ENCODE measurements around the gene CCR5AS.

DNA sequence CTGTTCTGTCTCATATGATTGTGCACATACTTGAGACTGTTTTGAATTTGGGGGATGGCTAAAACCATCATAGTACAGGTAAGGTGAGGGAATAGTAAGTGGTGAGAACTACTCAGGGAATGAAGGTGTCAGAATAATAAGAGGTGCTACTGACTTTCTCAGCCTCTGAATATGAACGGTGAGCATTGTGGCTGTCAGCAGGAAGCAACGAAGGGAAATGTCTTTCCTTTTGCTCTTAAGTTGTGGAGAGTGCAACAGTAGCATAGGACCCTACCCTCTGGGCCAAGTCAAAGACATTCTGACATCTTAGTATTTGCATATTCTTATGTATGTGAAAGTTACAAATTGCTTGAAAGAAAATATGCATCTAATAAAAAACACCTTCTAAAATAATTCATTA, 31.1 kb downstream of the CCR5AS start:
- TF ChIP-seq, protein P1, sequence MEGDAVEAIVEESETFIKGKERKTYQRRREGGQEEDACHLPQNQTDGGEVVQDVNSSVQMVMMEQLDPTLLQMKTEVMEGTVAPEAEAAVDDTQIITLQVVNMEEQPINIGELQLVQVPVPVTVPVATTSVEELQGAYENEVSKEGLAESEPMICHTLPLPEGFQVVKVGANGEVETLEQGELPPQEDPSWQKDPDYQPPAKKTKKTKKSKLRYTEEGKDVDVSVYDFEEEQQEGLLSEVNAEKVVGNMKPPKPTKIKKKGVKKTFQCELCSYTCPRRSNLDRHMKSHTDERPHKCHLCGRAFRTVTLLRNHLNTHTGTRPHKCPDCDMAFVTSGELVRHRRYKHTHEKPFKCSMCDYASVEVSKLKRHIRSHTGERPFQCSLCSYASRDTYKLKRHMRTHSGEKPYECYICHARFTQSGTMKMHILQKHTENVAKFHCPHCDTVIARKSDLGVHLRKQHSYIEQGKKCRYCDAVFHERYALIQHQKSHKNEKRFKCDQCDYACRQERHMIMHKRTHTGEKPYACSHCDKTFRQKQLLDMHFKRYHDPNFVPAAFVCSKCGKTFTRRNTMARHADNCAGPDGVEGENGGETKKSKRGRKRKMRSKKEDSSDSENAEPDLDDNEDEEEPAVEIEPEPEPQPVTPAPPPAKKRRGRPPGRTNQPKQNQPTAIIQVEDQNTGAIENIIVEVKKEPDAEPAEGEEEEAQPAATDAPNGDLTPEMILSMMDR (IDR thresholded peaks at IDR 0.05), result no peak
- TF ChIP-seq POLR2A (IDR thresholded peaks at IDR 0.05), result no peak
